ENCODE data around the gene RBFA.

DNA sequence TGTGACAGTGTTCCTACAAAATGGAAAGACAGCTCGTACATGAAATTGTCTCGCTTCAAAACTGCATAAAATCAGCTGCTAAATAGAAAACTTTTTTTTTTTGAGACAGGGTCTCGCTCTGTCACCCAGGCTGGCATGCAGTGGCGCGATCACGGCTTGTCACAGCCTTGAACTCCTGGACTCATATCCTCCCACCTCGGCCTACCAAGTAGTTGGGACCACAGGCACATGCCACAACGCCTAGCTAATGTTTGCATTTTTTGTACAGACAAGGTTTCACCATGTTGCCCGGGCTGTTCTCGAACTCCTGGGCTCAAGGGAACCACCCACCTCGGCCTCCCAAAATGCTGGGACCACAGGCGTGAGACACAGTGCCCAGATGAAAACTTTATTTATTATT lies 49.1 kb upstream of the RBFA start:
- TF ChIP-seq POLR2AphosphoS5 (IDR thresholded peaks at IDR 0.05) = no peak
- TF ChIP-seq, protein P1, sequence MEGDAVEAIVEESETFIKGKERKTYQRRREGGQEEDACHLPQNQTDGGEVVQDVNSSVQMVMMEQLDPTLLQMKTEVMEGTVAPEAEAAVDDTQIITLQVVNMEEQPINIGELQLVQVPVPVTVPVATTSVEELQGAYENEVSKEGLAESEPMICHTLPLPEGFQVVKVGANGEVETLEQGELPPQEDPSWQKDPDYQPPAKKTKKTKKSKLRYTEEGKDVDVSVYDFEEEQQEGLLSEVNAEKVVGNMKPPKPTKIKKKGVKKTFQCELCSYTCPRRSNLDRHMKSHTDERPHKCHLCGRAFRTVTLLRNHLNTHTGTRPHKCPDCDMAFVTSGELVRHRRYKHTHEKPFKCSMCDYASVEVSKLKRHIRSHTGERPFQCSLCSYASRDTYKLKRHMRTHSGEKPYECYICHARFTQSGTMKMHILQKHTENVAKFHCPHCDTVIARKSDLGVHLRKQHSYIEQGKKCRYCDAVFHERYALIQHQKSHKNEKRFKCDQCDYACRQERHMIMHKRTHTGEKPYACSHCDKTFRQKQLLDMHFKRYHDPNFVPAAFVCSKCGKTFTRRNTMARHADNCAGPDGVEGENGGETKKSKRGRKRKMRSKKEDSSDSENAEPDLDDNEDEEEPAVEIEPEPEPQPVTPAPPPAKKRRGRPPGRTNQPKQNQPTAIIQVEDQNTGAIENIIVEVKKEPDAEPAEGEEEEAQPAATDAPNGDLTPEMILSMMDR (IDR thresholded peaks at IDR 0.05) = no peak
- no peak for TF ChIP-seq POLR2A (IDR thresholded peaks at IDR 0.05)
